ENCODE data around the gene NDC80.
"Not testable (repeated sequence)": the region's sequence is repeated elsewhere in the genome, so short reads cannot be mapped to it uniquely, and the experiment has no call there.

The NDC80 gene

DNA sequence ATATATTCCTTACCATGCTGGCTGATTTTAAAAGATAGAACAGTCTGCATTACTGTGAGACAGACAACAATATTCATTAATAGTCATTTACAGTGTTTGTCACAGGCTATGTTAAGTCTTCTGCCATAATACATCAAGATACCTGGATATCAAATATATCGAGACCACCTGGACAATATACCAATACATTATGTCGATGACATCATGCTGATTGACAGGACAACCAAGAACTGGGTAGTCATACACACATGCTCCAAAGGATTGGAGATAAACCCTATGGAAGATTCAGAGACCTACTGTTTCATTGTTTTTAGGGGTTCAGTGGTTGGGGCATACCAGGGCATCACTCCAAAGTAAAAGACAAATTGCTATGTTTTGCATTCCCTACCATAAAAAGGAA is 57.6 kb downstream of the NDC80 start:
- DNase-seq, result no peak

DNA sequence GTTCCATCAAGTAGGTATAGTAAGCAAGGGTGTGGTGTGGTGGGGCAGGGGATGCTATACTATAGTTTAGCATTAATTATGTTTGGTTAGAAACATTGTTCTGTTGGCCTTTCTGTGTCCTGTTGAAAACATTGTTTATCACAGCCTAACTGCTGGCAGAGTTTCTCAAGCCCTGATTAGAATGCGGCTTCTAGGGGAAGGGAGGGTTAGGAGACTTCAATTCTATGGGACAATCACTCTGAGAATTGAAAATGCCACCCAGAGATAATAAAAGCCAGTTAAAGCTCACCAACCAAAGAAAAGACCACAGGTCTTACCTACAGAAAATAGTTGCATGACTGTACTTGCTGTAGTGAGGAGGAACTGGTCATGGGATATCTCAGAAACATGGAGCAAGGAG is 64.2 kb downstream of the NDC80 start:
- no peak for DNase-seq

DNA sequence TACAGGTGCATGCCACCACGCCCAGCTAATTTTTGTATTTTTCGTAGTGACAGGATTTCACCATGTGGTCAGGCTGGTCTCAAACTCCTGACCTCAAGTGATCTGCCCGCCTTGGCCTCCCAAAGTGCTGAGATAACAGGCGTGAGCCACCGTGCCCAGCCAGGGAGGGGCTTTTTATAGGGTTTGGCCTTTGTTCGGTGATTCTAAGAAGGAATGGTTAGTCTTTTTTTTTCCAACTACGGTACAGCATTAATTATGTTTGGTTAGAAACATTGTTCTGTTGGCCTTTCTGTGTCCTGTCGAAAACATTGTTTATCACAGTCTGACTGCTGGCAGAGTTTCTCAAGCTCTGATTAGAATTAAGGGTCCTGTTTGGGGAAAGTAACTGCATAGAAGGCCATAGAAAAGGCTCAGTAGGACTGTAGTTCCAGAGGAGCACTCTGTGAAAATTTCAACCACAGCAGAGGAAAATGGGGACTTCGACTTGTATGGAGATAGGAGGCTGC is 64.8 kb downstream of the NDC80 start:
- DNase-seq, result no peak

DNA sequence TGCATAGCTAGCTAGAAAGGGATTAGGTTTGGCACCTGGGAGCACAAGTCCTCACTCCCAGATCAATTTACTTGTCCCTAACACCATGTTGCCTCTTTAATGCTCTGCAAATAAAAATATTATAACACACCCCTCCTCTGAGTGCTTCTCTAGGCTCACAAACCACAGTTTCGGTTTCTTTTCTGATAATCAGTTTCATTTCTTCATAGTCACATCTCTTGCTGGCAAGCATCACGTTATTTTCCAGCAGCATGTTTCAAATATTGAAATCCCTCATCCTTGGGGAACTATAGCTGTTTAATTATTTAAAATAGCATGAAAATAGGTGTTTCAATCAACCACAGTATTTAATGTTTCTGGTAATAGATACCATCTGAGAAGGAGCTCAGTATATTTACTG is 70.3 kb downstream of the NDC80 start:
- peak in 2 of 5 experiments; percentile 41 to 86 for DNase-seq

DNA sequence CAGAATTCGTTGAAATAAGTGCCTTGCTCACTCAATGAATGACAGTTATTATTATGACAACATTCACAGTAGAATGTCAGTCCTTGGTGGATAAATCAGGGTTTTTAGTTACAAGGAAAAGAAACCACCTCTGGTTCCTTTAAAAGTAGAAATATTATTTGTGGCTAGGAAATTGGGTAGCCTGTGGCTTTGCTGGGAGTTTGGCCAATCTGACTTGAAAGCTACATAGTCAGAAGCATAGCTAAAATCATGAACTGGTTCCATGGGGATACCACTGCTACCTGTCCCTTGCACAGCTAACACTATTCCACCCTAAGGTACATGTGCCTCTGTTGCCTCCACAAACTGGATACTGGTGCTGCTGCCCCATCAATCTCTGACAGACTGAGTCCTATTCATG is 71.4 kb downstream of the NDC80 start:
- no peak for DNase-seq

GRCh38 chr18:2644535-2644934 is 73.2 kb downstream of the NDC80 start:
- peak in 1 of 5 experiments; percentile 80 for DNase-seq

DNA sequence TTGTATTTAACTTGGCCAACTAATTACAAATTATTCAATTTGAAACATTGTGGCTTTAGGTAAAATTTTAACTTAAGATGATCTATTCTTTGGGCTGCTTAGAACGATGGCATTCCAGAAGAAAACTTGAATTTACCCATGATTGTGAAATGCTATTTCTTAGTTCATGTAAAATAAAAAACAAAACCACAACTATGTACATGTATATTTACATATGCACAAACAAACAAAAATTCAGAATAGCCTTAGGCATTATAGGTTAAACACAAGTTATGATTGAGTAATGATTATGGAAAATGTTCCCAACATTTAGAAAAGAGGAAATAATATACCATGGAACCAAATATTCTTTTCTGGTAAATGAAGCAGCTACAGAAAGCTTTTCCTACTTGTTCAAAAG is 80.6 kb downstream of the NDC80 start:
- no peak for DNase-seq

DNA sequence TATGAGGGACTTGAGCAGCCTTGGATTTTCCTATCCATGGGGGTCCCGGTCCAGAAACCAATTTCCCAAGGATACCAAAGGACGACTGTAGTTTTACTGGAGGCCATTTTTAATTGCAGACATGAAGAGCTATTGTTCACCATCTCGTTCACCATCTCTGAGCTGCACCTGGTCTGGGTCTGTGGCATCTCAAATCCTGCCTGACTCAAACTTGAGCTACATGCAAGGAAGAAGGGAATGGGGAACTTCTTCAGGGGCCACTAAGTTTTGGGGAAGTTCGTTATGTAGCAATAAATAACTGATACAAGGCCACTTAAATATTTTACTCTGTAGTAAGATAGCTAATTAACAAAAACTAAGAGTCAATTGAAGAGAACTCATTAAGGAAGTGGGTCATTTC is 82.1 kb downstream of the NDC80 start:
- no peak for DNase-seq

DNA sequence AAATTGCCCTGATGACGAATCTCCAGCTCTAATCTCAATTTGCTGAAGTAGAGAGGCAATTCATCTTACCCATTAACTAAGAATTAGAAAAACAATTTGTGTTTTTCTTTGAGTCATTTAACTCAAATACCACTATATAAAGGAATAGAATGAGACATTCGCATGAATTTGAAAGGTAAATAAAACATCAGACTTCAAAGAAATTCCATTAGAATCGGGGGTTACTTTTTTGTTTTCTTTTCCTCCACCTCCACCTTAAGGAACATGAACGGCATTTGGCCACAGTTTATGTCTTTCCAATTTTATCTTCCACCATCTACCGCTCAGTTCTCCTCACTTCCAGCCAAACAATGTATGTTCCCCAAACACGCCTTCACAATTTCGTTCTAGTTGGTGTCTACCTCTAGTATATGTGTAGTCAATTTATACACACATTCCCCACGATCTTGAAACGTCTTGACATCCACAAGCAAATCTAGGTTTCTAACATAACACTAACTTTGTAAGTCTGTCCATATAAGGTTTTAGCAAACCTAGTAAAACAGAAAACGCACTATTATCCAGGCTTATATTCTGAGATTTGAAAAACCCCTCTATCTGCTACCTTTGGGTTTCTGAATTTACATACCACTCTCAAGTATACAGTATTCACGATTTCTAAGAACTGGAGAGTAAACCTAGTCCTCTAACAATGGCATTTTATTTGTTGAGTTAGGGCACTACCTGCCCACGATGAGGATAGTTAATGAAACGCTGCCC is 83.0 kb downstream of the NDC80 start:
- no peak for DNase-seq

DNA sequence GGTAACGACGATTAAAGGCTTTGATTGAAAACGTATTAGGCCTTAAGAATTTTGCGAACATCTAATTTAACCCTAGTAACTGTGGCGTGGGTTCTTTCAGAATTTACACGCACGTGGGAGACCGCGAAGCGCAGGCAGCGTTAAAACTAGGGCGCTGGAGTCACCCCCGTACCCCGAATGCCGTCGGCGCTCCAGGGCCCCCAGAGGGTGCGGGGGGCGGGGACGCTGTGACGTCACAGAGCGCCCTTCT is 83.5 kb downstream of the NDC80 start:
- peak; percentile 56 to 83 (median 76) for DNase-seq

DNA sequence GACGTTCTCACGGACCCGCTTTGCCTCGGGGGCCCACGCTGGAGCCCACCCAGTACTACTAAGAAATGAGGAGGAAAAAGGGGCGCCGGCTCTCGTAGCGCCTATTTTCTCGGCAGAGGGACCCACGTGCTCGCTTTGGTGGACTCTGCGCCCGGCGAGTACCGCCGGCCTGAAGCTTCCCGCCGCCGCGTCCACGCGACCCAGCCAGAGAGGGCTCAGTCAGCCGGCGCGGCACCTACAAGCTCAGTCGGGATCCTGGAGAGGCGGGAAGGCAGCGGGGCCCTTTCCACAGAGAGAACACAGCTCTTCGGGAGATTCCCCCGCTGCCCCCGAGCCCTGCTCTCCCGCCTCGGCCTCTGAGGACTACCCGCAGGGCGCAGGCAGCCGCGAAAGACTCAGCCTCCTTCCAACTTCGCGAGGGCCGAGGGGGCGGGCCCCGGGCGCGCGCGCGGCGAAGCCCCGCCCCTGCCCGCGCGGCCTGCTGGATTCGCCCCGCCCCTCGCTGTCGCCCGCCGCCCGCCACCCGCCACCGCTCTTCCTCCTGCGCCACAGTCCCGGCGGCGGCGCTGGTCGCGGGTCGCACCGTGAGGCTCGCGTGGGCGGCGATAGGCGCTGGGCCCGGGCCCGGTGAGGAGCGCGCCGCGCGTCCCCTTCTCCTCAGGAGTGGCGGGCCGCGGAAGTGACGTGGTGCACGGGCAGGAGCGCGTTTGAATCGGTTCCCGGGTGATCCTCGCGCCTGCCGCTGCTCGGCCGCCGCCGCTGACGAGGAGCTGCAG is 84.0 kb downstream of the NDC80 start, which contains the start of gene SMCHD1:
Gene SMCHD1 (plus strand): TSS at position 549 of the 776 bp plus-strand sequence. CDS start 350 bp downstream, outside the sequence.
- peak; percentile 85 to 94 (median 88) for DNase-seq

DNA sequence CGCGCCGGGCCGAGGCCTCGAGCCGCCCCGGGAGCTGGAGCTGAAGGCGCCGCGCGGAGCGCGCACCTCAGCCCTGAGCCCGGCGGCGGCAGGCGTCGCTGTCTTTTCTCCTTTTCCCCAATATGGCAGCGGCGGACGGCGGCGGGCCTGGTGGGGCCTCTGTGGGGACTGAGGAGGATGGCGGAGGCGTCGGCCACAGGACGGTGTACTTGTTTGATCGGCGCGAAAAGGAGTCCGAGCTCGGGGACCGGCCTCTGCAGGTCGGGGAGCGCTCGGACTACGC is 84.5 kb downstream of the NDC80 start:
- DNase-seq, result no peak

GRCh38 chr18:2656237-2656980 is 85.1 kb downstream of the NDC80 start:
- peak; percentile 19 to 60 (median 40) for DNase-seq

GRCh38 chr18:2656981-2657512 is 85.7 kb downstream of the NDC80 start:
- no peak for DNase-seq

GRCh38 chr18:2657788-2658458 is 86.6 kb downstream of the NDC80 start:
- DNase-seq, result peak in 1 of 5 experiments; percentile 59

GRCh38 chr18:2660849-2661248 is 89.5 kb downstream of the NDC80 start:
- not testable (repeated sequence) for DNase-seq

- DNase-seq, result not testable (repeated sequence)
Observed at GRCh38 chr18:2662288-2662687, 90.9 kb downstream of the NDC80 start.

DNA sequence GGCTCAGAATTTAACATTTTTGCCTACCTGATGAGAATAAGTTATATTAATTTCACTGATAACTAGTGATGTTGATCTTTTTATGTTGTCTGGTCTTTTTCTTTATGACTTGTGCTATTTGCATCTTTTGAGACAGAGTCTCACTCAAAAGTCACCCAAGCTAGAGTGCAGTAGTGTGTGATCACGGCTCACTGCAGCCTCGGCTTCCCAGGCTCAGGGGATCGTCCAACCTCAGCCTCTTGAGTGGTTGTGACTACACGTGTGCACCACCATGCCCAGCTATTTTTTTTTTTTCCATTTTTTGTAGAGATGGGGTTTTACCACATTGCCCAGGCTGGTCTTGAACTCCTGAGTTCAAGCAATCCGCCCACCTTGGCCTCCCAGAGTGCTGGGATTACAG is 91.6 kb downstream of the NDC80 start:
- DNase-seq, result no peak

Data from T-helper 2 cell (primary cell).